ENCODE results near the gene PPP1R14C.

DNA sequence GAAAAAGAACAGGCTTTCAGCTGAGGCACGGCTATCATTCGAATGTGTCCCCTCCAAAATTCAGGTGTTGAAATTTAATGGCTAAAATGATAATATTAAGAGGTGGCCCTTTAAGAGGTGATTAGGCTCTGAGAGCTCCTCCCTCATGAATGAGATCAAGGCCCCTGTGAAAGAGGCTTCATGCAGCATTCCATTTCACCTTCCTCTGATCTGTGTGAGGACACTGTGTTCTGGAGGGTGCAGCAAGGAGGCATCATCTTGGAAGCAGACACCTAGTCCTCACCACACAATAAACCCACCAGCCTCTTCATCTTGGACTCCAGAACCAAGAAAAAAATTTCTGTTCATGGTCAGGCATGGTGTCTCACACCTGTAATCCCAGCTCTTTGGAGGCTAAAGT is 56.4 kb downstream of the PPP1R14C start:
- TF ChIP-seq, protein P1, sequence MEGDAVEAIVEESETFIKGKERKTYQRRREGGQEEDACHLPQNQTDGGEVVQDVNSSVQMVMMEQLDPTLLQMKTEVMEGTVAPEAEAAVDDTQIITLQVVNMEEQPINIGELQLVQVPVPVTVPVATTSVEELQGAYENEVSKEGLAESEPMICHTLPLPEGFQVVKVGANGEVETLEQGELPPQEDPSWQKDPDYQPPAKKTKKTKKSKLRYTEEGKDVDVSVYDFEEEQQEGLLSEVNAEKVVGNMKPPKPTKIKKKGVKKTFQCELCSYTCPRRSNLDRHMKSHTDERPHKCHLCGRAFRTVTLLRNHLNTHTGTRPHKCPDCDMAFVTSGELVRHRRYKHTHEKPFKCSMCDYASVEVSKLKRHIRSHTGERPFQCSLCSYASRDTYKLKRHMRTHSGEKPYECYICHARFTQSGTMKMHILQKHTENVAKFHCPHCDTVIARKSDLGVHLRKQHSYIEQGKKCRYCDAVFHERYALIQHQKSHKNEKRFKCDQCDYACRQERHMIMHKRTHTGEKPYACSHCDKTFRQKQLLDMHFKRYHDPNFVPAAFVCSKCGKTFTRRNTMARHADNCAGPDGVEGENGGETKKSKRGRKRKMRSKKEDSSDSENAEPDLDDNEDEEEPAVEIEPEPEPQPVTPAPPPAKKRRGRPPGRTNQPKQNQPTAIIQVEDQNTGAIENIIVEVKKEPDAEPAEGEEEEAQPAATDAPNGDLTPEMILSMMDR (IDR thresholded peaks at IDR 0.05), result no peak
- TF ChIP-seq POLR2A (IDR thresholded peaks at IDR 0.05) (no peak), EP300 (IDR thresholded peaks at IDR 0.05) (no peak)
